Stomach smooth muscle (tissue), 2 donors: Measurements from ENCODE around the gene VWA7.
"Not testable (repeated sequence)": the region's sequence is repeated elsewhere in the genome, so short reads cannot be mapped to it uniquely, and the experiment has no call there.

ENCODE experiments used
- H3K27ac ChIP-seq: one replicate; pipeline ENCODE4 v1.7.0; 2013; ENCODE audit warnings: mild to moderate bottlenecking, low read length, inconsistent platforms
- H3K27me3 ChIP-seq, 2 donors: one replicate each; pipeline ENCODE4 v1.7.0; 2013; ENCODE audit warnings: low read length in 2 of 2; ENCODE audit not compliant: insufficient read depth in 2 of 2, control insufficient read depth in 1 of 2
- H3K36me3 ChIP-seq, 2 donors: one replicate each; pipeline ENCODE4 v1.7.0; 2013; ENCODE audit warnings: low read length in 2 of 2; ENCODE audit not compliant: control insufficient read depth in 2 of 2, insufficient read depth in 2 of 2
- H3K4me1 ChIP-seq: one replicate; pipeline ENCODE4 v1.7.0; 2013; ENCODE audit warnings: low read length; ENCODE audit not compliant: control insufficient read depth, insufficient read depth
- H3K4me3 ChIP-seq, 2 donors: one replicate each; pipeline ENCODE4 v1.7.0; 2013; ENCODE audit warnings: low read length in 2 of 2
- H3K9ac ChIP-seq, 2 donors: one replicate each; pipeline ENCODE4 v1.7.0; 2013; ENCODE audit warnings: low read length in 2 of 2, mild to moderate bottlenecking in 1 of 2
- H3K9me3 ChIP-seq, 2 donors: one replicate each; pipeline ENCODE4 v1.7.0; 2013; ENCODE audit warnings: low read length in 2 of 2; ENCODE audit not compliant: control insufficient read depth in 2 of 2
- donor health status: healthy.
- donor health status: Pancreatic carcinoma.

VWA7 gene

DNA sequence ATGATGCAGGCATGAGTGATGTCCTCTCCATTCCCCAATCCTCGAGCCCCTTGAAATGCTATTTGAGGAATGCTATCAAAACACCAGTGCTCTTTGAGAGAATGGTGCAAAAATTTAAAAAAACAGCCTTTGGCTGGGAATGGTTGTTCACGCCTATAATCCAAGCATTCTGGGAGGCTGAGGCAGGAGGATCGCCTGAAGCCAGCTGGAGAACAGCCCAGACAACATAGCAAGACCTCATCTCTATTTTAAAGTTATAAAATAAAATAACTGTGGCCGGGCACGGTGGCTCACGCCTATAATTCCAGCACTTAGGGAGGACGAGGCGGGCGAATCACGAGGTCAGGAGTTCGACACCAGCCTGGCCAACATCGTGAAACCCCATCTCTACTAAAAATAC, 22.7 kb upstream of the VWA7 start:
- Histone ChIP-seq H3K9ac (no peak overlapping the region), H3K27me3 (no peaks in the 10 kb centered on the region), H3K27ac (no peak overlapping the region), H3K36me3 (peaks cover 2 to 3% of the 10 kb centered on the region in 2 donors), H3K4me3 (no peak overlapping the region), H3K4me1 (peaks cover 7% of the 10 kb centered on the region), H3K9me3 (no peaks in the 10 kb centered on the region)

- peaks cover 2 to 3% of the 10 kb centered on the region in 2 donors for H3K36me3 ChIP-seq
These were observed 20.5 kb upstream of the VWA7 start for GRCh38 chr6:31797588-31797987.

DNA sequence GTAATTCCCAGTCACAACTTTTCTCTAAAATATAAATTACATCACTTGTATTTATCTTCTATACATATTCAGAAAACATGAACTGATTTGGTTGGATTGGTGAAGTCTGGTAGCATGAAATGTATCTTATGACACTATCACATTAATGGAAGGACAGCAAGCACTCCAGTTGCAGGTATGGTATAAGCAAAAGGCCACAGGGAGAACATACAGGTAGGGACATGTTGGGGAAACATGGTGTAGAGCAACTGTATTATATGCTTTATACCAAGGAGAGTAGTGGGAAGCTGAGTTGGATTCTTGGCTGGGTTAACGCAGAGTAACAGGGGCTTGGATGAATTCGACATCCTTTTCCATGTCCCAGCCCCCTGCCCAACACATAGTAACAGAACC, 19.9 kb upstream of the VWA7 start:
- Histone ChIP-seq H3K4me3 (no peak overlapping the region), H3K9me3 (no peaks in the 10 kb centered on the region), H3K27me3 (no peaks in the 10 kb centered on the region), H3K36me3 (peaks cover 2 to 3% of the 10 kb centered on the region in 2 donors), H3K4me1 (peaks cover 15% of the 10 kb centered on the region), H3K27ac (no peak overlapping the region), H3K9ac (no peak overlapping the region)

More at GRCh38 chr6:31797588-31797987, 20.5 kb upstream of the VWA7 start:
- Histone ChIP-seq H3K9ac (no peak overlapping the region), H3K27ac (no peak overlapping the region), H3K4me3 (no peak overlapping the region), H3K4me1 (peaks cover 15% of the 10 kb centered on the region), H3K27me3 (no peaks in the 10 kb centered on the region), H3K9me3 (no peaks in the 10 kb centered on the region)

DNA sequence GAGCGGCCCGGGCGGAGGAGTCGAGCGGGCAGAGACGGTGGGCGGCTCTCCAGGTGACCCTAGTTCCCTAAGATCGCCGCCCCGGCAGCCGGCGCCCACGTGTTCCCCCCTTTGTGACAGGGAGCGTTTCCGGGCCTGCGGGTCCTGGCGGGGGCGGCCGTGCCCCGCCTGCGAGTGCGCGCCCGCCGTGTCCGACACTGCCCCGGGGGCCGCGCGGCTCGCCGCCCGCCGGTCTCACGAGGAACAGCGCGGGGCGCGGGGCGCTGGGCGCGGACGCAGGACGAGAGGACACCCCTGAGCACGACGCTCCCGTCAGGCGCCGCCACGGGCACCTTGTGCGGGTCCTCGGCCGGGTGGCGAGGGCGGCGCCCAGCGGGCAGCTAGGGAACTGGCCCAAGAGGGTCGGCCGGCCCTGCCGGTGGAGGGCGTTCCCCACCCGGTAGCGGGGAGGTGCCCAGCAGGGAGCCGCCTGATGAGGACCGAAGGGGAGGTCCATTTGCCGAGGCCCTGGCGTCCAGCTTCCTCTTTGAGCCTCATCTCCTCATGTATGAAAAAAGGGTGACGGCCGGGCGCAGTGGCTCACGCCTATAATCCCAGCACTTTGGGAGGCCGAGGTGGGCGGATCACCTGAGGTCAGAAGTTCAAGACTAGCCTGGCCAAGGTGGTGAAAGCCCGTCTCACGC, 18.6 kb upstream of the VWA7 start, which contains the start of gene VARS1:
Gene VARS1, minus strand, starts transcription at position 137 of the 683 bp plus-strand sequence. CDS start 535 bp downstream, outside the sequence.
- H3K27me3 ChIP-seq, result no peaks in the 10 kb centered on the region
- peak within 1 kb of the TSS; percentile 92 to 93 for H3K4me3 ChIP-seq
- H3K27ac ChIP-seq, result peak within 1 kb of the TSS; percentile 86
- peak within 1 kb of the TSS; percentile 96 to 100 for H3K9ac ChIP-seq
- no peaks in the 10 kb centered on the region for H3K9me3 ChIP-seq
- H3K36me3 ChIP-seq, result peaks cover 3 to 8% of the 10 kb centered on the region in 2 donors
- peaks cover 15% of the 10 kb centered on the region for H3K4me1 ChIP-seq

DNA sequence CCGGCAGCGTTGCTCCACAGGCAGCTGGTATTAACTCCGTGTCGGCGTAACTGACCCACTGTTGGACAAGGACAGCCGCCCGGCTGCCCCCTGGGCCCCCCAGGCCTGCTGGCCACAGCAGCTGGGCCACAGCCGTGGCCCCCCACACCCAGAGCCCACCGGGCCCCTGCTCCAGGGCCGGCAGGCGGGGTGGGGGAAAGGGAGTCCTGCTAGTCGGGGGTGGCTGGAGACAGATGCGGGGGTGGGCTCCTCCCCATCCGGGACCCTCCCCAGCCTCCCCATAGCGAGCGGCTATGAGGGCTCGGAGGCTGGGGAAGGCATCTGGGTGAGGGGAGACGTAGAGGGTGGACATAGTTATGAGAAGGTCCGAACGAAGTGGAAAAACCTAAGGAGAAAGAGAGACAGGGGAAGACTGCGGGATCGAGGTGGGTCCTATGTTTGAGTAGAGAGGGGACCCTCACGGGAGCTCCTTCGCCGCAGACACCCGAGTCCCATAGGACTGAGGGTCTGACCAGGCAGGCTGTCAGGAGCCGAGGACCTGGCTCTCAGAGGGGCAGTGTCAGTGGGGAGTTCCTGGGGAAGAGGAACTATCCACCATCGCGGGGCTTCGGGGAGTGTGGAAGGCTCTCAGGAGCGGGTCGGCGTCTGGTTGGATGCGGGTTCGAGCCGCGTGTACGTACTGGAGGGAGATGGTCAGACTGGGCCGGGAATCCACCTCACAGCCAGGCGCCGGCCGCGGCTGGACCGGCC, 17.9 kb upstream of the VWA7 start:
- Histone ChIP-seq H3K4me1 (peaks cover 15% of the 10 kb centered on the region), H3K4me3 (peak overlapping the region; percentile 92 to 93), H3K9ac (peak overlapping the region; percentile 96 to 100), H3K9me3 (no peaks in the 10 kb centered on the region), H3K27me3 (no peaks in the 10 kb centered on the region), H3K36me3 (peaks cover 3 to 8% of the 10 kb centered on the region in 2 donors), H3K27ac (peak overlapping the region; percentile 86)

DNA sequence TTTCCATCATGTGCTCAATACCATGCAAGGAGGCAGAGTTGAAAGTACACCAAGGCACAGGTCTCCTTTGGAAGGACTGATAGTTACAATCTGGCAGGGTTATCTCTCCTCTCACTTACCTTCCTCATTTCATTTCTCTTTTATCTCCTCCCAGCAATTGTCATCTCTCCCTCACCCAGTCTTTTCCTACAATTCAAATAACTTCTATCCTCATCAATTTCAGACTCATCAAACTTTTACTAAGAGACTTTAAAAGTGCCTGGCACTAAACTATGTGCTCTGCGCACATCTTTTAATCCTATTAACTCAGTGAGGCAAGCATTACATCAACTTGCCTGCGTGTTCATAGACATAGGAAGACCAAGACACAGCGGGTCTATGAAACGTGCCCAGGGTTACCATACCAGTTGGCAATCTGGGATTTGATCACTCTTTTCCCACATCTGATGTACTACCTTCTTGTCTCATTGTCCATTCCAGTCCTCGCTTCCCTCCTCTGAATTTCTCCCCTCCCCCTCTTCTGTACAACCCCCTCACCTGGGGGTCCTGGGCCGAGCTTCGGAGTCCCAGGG, 17.3 kb upstream of the VWA7 start:
- Histone ChIP-seq H3K4me1 (peaks cover 15% of the 10 kb centered on the region), H3K27me3 (no peaks in the 10 kb centered on the region), H3K27ac (peak overlapping the region; percentile 86), H3K9me3 (no peaks in the 10 kb centered on the region), H3K4me3 (peak overlapping the region; percentile 92 to 93), H3K9ac (peak overlapping the region; percentile 96 to 100), H3K36me3 (peaks cover 5 to 9% of the 10 kb centered on the region in 2 donors)

GRCh38 chr6:31793927-31794245, 16.8 kb upstream of the VWA7 start:
- not testable (repeated sequence) for H3K9me3 ChIP-seq, H3K27me3 ChIP-seq, H3K4me3 ChIP-seq, H3K27ac ChIP-seq
- Histone ChIP-seq H3K36me3 (peaks cover 7 to 12% of the 10 kb centered on the region in 2 donors), H3K4me1 (peaks cover 15% of the 10 kb centered on the region), H3K9ac (peak overlapping the region; percentile 96 to 100)

- H3K27ac ChIP-seq, result no peak overlapping the region
- no peaks in the 10 kb centered on the region for H3K27me3 ChIP-seq
- no peak overlapping the region for H3K9ac ChIP-seq
- no peaks in the 10 kb centered on the region for H3K9me3 ChIP-seq
- H3K36me3 ChIP-seq, result peaks cover 7 to 12% of the 10 kb centered on the region in 2 donors
- H3K4me1 ChIP-seq, result peaks cover 15% of the 10 kb centered on the region
- no peak overlapping the region for H3K4me3 ChIP-seq
These were observed 15.6 kb upstream of the VWA7 start for GRCh38 chr6:31792761-31793171.

- H3K4me1 ChIP-seq, result peaks cover 15% of the 10 kb centered on the region
- no peak overlapping the region for H3K9ac ChIP-seq
- H3K36me3 ChIP-seq, result peaks cover 4 to 12% of the 10 kb centered on the region in 2 donors
- H3K9me3 ChIP-seq, result no peaks in the 10 kb centered on the region
- H3K27me3 ChIP-seq, result no peaks in the 10 kb centered on the region
- H3K4me3 ChIP-seq, result no peak overlapping the region
- H3K27ac ChIP-seq, result no peak overlapping the region
These were observed 14.9 kb upstream of the VWA7 start for GRCh38 chr6:31792090-31792374.

DNA sequence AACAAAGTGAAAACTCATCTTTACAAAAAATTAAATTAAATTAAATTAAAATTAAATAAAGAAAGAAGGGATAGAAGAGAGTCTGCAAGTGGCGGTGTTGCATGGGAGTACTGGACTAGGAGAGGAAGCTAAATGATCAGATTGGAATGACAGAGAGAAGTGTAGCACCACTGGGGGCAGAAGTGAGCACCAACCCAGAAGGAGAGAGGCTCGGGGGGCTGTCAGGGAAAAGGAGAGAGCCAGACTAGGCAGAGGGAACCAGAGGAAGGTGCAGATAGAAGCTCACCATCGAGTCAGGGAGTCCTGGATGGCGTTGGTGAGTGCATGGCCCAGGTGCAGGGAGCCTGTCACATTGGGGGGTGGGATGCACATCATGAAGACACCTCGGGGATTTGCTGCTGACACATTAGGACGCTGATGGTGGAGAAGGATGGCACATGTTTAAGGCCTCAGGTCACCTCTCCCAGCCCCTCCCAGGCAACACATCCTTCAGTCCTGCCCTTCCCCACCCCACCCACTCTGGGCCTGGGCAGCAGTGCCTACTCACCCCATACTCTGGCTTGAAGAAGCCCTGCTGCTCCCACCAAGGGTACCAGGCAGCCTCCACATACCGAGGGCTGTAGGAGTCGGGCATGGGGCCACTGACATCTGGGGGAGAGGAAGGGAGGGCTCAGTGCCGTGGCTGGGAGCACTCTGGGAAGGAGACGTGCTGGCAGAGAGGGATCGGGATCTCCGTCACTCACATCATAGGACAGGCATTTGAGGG, 14.4 kb upstream of the VWA7 start:
- H3K36me3 ChIP-seq, result peaks cover 4 to 12% of the 10 kb centered on the region in 2 donors
- H3K4me3 ChIP-seq, result no peak overlapping the region
- no peaks in the 10 kb centered on the region for H3K27me3 ChIP-seq
- no peak overlapping the region for H3K27ac ChIP-seq
- H3K9ac ChIP-seq, result no peak overlapping the region
- H3K9me3 ChIP-seq, result no peaks in the 10 kb centered on the region
- peaks cover 15% of the 10 kb centered on the region for H3K4me1 ChIP-seq
